AG10803 (cell line): Measurements from ENCODE around the gene POC1B.

Experiments used
- DNase-seq: peaks from one replicate; pipeline ENCODE4 v3.0.0; 2010; ENCODE audit warnings: low read depth
- H3K4me3 ChIP-seq: 2 replicates; pipeline ENCODE4 v1.5.1; 2011; ENCODE audit warnings: mild to moderate bottlenecking, low read length, control low read depth
- TF ChIP-seq, protein P1 (sequence below): conservative IDR thresholded peaks from 2 replicates; pipeline ENCODE4 v1.5.1; 2011; ENCODE audit warnings: mild to moderate bottlenecking, low read length, control low read depth, inconsistent platforms

POC1B gene

DNA sequence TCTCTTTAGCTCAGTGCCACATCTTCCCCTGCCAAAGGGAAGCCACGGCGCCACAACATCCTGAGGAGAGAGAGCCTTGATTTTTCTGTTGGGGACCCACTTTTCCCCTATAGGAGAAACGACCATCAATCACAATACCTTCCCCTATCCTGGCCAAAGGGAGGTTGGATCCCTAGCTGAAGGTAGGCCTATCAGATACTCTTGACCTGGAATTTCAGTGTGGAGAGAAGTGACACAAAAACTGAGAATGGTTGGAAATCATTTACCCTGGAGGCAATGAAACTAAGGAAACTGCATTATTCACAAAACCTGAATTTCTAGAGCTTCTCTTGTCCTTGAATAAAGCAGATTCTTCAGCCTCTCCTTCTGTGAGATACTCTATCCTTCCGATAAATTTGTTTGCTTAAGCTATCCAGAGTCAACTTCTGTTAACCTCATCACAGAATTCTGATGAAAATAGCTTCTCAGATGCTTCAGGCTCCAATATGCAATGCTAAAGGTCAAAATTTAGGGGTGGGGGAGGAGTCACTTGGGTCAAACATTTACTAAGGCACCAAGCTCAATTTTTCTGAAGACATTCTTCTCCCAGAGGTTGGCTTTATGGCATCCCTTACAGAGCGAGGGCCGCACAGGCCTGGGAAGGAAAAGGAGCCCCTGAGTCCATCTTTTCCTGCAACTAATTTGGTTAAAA lies 146.6 kb downstream of the POC1B start:
- DNase-seq = no peak
- TF ChIP-seq, protein P1, sequence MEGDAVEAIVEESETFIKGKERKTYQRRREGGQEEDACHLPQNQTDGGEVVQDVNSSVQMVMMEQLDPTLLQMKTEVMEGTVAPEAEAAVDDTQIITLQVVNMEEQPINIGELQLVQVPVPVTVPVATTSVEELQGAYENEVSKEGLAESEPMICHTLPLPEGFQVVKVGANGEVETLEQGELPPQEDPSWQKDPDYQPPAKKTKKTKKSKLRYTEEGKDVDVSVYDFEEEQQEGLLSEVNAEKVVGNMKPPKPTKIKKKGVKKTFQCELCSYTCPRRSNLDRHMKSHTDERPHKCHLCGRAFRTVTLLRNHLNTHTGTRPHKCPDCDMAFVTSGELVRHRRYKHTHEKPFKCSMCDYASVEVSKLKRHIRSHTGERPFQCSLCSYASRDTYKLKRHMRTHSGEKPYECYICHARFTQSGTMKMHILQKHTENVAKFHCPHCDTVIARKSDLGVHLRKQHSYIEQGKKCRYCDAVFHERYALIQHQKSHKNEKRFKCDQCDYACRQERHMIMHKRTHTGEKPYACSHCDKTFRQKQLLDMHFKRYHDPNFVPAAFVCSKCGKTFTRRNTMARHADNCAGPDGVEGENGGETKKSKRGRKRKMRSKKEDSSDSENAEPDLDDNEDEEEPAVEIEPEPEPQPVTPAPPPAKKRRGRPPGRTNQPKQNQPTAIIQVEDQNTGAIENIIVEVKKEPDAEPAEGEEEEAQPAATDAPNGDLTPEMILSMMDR = no peak
- no peak overlapping the region for H3K4me3 ChIP-seq

DNA sequence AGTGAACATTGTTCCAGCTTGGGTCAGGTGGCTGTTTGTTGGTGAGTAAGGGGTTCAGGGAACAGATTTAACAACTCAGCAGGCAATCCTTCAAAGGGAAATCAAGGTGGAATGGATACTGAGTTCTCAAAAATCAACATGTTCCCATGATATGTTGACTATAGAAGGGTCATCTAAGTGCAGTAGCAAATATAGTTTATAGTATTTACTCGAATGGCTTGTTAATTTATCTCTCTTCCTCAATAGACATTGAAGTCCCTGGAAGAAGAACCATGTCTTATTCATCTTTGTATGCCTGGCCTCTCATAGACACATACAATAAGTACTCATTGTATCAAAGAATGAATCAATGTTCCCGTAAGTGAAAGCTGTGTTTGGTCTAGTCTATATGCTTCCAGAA lies 149.0 kb downstream of the POC1B start:
- no peak overlapping the region for H3K4me3 ChIP-seq
- DNase-seq = no peak
- TF ChIP-seq, protein P1 = no peak

DNA sequence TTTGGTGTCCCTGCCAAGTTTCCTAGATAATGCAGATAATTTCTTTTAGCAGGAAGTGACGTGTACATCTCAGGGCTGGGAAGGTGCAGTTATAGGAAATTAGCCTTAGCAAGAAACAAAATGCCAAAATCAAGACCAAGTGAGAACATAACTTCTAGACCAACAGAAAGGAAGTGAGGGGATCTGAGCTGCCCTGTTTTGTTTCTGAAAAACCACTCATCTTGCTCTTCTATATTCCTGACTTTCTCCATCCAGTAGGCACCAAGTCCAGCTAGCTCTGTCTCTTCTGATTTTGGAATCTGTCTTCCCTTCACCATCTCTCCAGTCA lies 149.7 kb downstream of the POC1B start:
- TF ChIP-seq, protein P1 = no peak
- no peak for DNase-seq
- H3K4me3 ChIP-seq = no peak overlapping the region

DNA sequence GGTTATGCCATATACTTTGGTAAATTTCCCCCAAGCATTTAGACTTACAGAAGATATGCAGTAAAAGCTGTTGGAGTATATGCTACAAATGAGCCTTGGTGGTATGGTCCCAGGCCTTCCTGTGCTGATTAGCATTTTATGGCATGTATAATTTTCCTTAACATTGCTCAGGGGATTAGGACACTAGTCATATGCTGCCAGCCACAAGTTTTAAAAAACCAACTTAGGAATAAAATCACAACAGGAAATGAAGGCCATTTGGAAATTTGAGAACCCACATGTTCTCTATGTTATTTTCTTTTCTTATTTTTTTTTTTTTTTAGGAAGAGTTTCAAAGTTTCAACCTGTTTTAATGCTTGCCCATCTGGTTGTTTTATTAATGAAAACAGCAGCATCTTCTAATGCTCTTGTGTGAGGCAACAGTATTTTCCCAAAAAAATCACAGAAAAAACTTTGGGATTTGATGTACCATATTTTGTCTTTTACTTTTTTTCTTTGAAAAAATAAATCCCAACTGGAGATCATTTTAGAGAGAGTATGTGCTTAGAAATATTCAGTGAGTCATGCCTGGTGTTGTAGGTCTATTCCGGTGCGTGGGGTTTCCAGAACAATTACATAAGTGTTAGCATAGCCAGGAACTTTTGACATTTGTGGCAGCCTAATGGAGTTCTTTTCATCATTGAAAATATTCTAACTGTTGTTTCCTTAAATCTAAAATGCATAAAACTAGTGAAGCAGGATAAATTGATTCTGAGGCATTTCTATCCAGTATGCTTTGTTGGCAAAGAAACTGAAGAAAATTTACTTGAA lies 151.9 kb downstream of the POC1B start:
- H3K4me3 ChIP-seq = no peak overlapping the region
- TF ChIP-seq, protein P1 = no peak
- peak; percentile 83 for DNase-seq

DNA sequence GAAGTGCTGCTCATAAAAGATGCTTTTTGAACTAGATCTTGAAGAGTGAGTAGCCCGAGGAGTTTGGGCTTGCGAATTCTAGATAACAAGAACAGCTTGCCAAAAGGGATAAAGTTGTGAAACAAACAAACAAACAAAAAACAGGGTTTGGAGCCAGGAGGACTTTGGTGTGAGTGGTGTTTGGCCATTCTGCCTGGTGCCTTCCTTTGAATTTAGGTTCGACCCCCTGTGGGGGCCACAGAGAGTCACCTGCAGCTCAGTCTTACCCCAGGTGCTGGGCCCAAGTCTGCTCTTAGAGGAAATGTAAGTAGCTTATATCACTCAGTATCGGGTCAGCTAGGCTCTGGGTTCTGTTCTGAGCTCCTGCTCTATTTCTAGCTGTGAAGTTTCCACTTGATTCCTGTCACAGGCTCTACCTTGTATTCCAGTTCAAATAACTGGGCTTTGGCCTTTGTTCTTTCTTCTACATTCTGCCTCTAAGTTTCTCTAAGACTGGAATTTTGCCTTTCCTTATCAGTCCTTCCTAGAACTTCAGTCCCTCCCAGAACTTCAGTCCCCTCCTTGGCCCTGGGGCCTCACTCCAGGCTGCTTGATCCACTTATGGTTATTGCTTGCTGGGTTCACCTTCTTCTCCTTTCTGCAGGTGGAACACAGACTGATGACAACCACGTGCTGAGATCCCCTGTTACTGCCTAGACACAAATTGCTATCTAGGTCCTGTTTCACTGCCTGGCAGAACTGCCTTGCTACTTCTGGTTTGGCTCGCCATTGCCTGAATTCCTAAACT lies 153.1 kb downstream of the POC1B start:
- TF ChIP-seq, protein P1 = no peak

DNA sequence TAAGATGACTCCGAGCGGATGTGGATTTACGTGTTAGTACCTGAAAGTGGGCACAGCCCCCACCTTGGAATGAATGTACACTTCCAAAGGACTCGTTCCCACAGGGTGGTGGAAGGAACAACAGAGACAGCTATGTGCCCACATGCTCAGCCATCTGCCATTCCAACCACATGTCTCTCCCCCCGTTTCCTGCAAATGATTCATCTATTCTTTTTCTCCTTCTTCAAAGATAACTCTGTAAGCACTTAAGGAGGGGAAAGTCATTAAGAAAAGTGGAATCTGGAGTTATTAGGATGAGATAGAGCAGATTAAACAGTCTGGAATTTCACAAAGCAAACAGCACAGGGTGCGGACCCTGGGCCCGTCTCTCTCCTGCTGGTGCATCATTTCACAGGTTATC lies 155.0 kb downstream of the POC1B start:
- DNase-seq = peak; percentile 88
- TF ChIP-seq, protein P1 = no peak
- no peak overlapping the region for H3K4me3 ChIP-seq

More for the DNA sequence above, 153.1 kb downstream of the POC1B start:
- H3K4me3 ChIP-seq = no peak overlapping the region
- no peak for DNase-seq
